HepG2 (cell line): Measurements from ENCODE around the gene PPP1R9B. TPM values are rescaled to one million over a fixed set of nuclear protein-coding genes. Genes with fewer than 3 reads are reported as not detected.

Experiments used
- LCORL ChIP-seq, 2 experiments: fragments of 450-650 bp in 1 of 2; sonication (generic) in 1 of 2; formaldehyde crosslinking in 1 of 2; IDR thresholded peaks; 2 replicates each; pipeline versions ENCODE4 v1.5.0 to v1.6.1; 2017 to 2020; ENCODE audit warnings: antibody characterized with exemption in 1 of 2, missing genetic modification reagents in 1 of 2
- MAZ ChIP-seq, 2 experiments: sonication (generic) in 1 of 2; formaldehyde crosslinking in 1 of 2; IDR thresholded peaks; 2 replicates each; pipeline versions ENCODE4 v1.5.0 to v1.6.1; 2012 to 2020; ENCODE audit warnings: low read depth in 2 of 2, mild to moderate bottlenecking in 2 of 2, borderline replicate concordance in 1 of 2, improper control_type of control experiment in 1 of 2, low read length in 1 of 2, missing genetic modification reagents in 1 of 2, moderate library complexity in 1 of 2
- MZF1 ChIP-seq: sonication (generic); formaldehyde crosslinking; IDR thresholded peaks from 2 replicates; pipeline ENCODE4 v1.8.1; 2023; ENCODE audit warnings: mild to moderate bottlenecking, missing genetic modification reagents, borderline replicate concordance
- NR2F6 ChIP-seq, 2 experiments: IDR thresholded peaks; 2 replicates each; pipeline ENCODE4 v1.6.1; 2016; ENCODE audit warnings: antibody characterized with exemption in 1 of 2, mild to moderate bottlenecking in 1 of 2
- RARG ChIP-seq: sonication (generic); formaldehyde crosslinking; IDR thresholded peaks from 2 replicates; pipeline ENCODE4 v1.4.0; 2020; ENCODE audit warnings: low read depth, mild to moderate bottlenecking, missing genetic modification reagents
- SAP130 ChIP-seq: IDR thresholded peaks from 2 replicates; pipeline ENCODE4 v1.6.1; 2016; ENCODE audit warnings: low read depth
- SOX13 ChIP-seq, 3 experiments: fragments of 450-650 bp in 1 of 3; sonication (generic) in 1 of 3; formaldehyde crosslinking in 1 of 3; IDR thresholded peaks in 2 of 3; conservative IDR thresholded peaks in 1 of 3; 2 replicates each; pipeline versions ENCODE4 v1.5.0 to v1.6.1; 2016 to 2020; ENCODE audit warnings: antibody characterized with exemption in 1 of 3, mild to moderate bottlenecking in 1 of 3, missing compliant biosample characterization in 1 of 3, missing genetic modification reagents in 1 of 3, moderate library complexity in 1 of 3
- SOX5 ChIP-seq: IDR thresholded peaks from 2 replicates; pipeline ENCODE4 v1.6.1; 2016; ENCODE audit warnings: borderline replicate concordance
- ZFP1 ChIP-seq: IDR thresholded peaks from 2 replicates; pipeline ENCODE4 v1.6.1; 2016
- ZFP36L2 ChIP-seq: sonication (generic); formaldehyde crosslinking; IDR thresholded peaks from 2 replicates; pipeline ENCODE4 v1.4.0; 2020; ENCODE audit warnings: missing genetic modification reagents
- ZMYM2 ChIP-seq: sonication (generic); formaldehyde crosslinking; IDR thresholded peaks from 2 replicates; pipeline ENCODE4 v1.8.0; 2022; ENCODE audit warnings: mild to moderate bottlenecking, missing genetic modification reagents
- ZNF224 ChIP-seq: sonication (generic); formaldehyde crosslinking; IDR thresholded peaks from 2 replicates; pipeline ENCODE4 v1.5.0; 2020; ENCODE audit warnings: mild to moderate bottlenecking, missing genetic modification reagents
- ZNF24 ChIP-seq: fragments of 450-650 bp; IDR thresholded peaks from 2 replicates; pipeline ENCODE4 v1.6.1; 2017; ENCODE audit warnings: antibody characterized with exemption, mild to moderate bottlenecking
- ZNF3 ChIP-seq: IDR thresholded peaks from 2 replicates; pipeline ENCODE4 v1.7.0; 2017; ENCODE audit warnings: inconsistent platforms
- ZNF460 ChIP-seq: sonication (generic); formaldehyde crosslinking; IDR thresholded peaks from 2 replicates; pipeline ENCODE4 v1.5.1; 2020; ENCODE audit warnings: missing genetic modification reagents, mild to moderate bottlenecking, borderline replicate concordance
- ZNF773 ChIP-seq: sonication (generic); formaldehyde crosslinking; IDR thresholded peaks from 2 replicates; pipeline ENCODE4 v1.4.0; 2020; ENCODE audit warnings: missing genetic modification reagents, borderline replicate concordance
- ZSCAN22 ChIP-seq: sonication (generic); formaldehyde crosslinking; IDR thresholded peaks from 2 replicates; pipeline ENCODE4 v1.4.0; 2020; ENCODE audit warnings: mild to moderate bottlenecking, missing genetic modification reagents
- polyA plus RNA-seq, 8 experiments: library from polyadenylated mRNA; depleted of rRNA in 3 of 8; stranded (reverse) in 7 of 8; unstranded in 1 of 8; fragments of >200 nt; fragmentation: Illumina TruSeq in 4 of 8; extraction: Trizol in 4 of 8; gene quantifications; 2 replicates each; pipeline versions ENCODE4 v1.2.1 to v1.2.3, GENCODE V29; 2011 to 2016; ENCODE audit warnings: low read depth in 4 of 8, missing spikeins in 1 of 8, mixed read lengths in 1 of 8; ENCODE audit not compliant: insufficient read depth in 1 of 8
- total RNA-seq, 5 experiments: library from RNA; depleted of rRNA; stranded (reverse); fragments of >200 nt; fragmentation: Illumina TruSeq; extraction: Trizol; gene quantifications; 2 replicates each; pipeline ENCODE4 v1.2.3, GENCODE V29; 2016; ENCODE audit warnings: low read depth in 1 of 5
- TF ChIP-seq, protein P1 (sequence below): IDR thresholded peaks from 2 replicates; pipeline ENCODE4 v1.6.1; 2016; ENCODE audit warnings: low read depth, borderline replicate concordance
- TF ChIP-seq, protein P2 (sequence below): sonication (generic); formaldehyde crosslinking; IDR thresholded peaks from 2 replicates; pipeline ENCODE4 v1.4.0; 2020; ENCODE audit warnings: missing genetic modification reagents, borderline replicate concordance
- TF ChIP-seq, protein P3 (sequence below): sonication (generic); formaldehyde crosslinking; IDR thresholded peaks from 2 replicates; pipeline ENCODE4 v1.8.0; 2022; ENCODE audit warnings: low read depth, missing genetic modification reagents
- TF ChIP-seq, protein P4 (sequence below): sonication (generic); formaldehyde crosslinking; IDR thresholded peaks from 2 replicates; pipeline ENCODE4 v1.5.0; 2020; ENCODE audit warnings: missing genetic modification reagents

The PPP1R9B gene
- total and polyA plus RNA-seq, 2 of the 13 experiments (the other 11 are each of a cell fraction or from before 2014, with no cell fraction given): 9.4 to 15.8 TPM

DNA sequence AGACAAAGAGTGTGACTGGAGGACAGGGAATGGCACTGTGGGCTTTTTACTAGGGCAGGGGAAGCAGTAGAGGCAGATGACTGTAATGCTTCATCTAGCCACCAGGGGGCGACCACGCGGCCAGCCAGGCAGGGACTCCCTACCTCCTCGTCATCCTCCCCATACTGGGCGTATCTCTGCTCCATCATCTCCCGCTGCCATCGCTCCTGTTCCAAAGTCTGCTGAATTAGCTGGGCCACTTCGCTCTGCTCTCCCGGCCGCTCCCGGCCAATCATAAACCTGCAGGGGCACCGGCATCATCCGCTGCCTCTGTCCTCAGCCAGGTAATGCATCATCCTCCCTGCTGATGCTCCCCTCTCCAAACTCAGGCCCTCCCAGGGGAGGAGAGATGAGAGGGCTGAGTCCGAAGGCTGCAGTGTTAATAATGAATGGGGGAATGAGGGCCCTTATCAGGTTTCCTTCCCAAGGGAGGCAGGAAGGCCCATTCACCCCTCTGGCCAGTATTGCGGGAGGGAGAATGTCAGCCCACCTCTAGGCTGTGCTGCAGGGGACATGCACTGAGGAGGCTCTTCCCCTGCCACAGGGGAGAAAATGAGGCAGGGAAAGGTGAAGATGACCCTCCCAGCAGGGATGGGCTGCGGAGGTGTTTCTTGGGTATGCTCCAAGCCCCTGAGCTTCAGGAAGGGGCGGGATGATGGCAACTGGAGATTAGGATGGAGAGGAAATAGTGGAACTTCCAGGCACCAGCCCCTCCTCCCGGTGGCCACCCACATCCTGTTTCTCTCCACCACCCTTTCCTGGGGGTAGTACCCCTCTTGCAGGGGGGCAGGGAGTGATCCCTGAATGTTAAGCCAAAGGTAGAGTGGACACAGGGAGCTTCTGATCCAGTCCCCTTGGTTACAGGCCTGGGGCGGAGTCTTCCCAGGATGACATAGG lies 10.3 kb downstream of the PPP1R9B start (continued):
- TF ChIP-seq ZSCAN22 (CRISPR knock-in tag): no peak
- TF ChIP-seq ZNF773: no peak
- no peak for TF ChIP-seq ZNF3 (CRISPR knock-in tag)
- no peak for TF ChIP-seq SOX5
- TF ChIP-seq, protein P1, sequence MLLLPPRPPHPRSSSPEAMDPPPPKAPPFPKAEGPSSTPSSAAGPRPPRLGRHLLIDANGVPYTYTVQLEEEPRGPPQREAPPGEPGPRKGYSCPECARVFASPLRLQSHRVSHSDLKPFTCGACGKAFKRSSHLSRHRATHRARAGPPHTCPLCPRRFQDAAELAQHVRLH (CRISPR knock-in tag): peak; percentile 51; the same call in 1 of the 2 replicates
- TF ChIP-seq RARG (CRISPR knock-in tag): no peak
- peak; percentile 57; the same call in 1 of the 2 replicates for TF ChIP-seq MAZ (IDR thresholded peaks at IDR 0.05; ENCODE audit: borderline replicate concordance, low read depth, low read length)
- no peak for TF ChIP-seq MAZ (CRISPR knock-in tag; IDR thresholded peaks at IDR 0.05; ENCODE audit: low read depth)
- TF ChIP-seq, protein P2, sequence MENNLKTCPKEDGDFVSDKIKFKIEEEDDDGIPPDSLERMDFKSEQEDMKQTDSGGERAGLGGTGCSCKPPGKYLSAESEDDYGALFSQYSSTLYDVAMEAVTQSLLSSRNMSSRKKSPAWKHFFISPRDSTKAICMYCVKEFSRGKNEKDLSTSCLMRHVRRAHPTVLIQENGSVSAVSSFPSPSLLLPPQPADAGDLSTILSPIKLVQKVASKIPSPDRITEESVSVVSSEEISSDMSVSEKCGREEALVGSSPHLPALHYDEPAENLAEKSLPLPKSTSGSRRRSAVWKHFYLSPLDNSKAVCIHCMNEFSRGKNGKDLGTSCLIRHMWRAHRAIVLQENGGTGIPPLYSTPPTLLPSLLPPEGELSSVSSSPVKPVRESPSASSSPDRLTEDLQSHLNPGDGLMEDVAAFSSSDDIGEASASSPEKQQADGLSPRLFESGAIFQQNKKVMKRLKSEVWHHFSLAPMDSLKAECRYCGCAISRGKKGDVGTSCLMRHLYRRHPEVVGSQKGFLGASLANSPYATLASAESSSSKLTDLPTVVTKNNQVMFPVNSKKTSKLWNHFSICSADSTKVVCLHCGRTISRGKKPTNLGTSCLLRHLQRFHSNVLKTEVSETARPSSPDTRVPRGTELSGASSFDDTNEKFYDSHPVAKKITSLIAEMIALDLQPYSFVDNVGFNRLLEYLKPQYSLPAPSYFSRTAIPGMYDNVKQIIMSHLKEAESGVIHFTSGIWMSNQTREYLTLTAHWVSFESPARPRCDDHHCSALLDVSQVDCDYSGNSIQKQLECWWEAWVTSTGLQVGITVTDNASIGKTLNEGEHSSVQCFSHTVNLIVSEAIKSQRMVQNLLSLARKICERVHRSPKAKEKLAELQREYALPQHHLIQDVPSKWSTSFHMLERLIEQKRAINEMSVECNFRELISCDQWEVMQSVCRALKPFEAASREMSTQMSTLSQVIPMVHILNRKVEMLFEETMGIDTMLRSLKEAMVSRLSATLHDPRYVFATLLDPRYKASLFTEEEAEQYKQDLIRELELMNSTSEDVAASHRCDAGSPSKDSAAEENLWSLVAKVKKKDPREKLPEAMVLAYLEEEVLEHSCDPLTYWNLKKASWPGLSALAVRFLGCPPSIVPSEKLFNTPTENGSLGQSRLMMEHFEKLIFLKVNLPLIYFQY (CRISPR knock-in tag): no peak
- TF ChIP-seq ZFP36L2: no peak
- TF ChIP-seq SAP130: no peak; the same call in 1 of the 2 replicates
- TF ChIP-seq ZNF224 (CRISPR knock-in tag): no peak
- no peak for TF ChIP-seq SOX13 (IDR thresholded peaks at IDR 0.05)
- no peak for TF ChIP-seq SOX13 (CRISPR knock-in tag; conservative IDR thresholded peaks at IDR 0.05 in 1 of 2, IDR thresholded peaks at IDR 0.05 in 1 of 2)
- TF ChIP-seq NR2F6 (IDR thresholded peaks at IDR 0.05): no peak
- 0 out of 2 replicates have a peak, but pooled peaks have one; percentile 6 for TF ChIP-seq NR2F6 (CRISPR knock-in tag; IDR thresholded peaks at IDR 0.05)
- TF ChIP-seq ZNF24: no peak
- no peak for TF ChIP-seq LCORL (IDR thresholded peaks at IDR 0.05)
- TF ChIP-seq LCORL (CRISPR knock-in tag; IDR thresholded peaks at IDR 0.05): peak; percentile 46; the same call in 1 of the 2 replicates
- no peak for TF ChIP-seq ZFP1
- TF ChIP-seq MZF1 (CRISPR knock-in tag): no peak
- TF ChIP-seq ZNF460 (CRISPR knock-in tag): no peak
- TF ChIP-seq, protein P3, sequence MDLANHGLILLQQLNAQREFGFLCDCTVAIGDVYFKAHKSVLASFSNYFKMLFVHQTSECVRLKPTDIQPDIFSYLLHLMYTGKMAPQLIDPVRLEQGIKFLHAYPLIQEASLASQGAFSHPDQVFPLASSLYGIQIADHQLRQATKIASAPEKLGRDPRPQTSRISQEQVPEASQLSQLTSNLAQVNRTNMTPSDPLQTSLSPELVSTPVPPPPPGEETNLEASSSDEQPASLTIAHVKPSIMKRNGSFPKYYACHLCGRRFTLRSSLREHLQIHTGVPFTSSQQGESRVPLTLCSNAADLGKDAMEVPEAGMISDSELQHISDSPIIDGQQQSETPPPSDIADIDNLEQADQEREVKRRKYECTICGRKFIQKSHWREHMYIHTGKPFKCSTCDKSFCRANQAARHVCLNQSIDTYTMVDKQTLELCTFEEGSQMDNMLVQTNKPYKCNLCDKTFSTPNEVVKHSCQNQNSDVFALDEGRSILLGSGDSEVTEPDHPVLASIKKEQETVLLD: no peak
- TF ChIP-seq, protein P4, sequence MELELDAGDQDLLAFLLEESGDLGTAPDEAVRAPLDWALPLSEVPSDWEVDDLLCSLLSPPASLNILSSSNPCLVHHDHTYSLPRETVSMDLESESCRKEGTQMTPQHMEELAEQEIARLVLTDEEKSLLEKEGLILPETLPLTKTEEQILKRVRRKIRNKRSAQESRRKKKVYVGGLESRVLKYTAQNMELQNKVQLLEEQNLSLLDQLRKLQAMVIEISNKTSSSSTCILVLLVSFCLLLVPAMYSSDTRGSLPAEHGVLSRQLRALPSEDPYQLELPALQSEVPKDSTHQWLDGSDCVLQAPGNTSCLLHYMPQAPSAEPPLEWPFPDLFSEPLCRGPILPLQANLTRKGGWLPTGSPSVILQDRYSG (CRISPR knock-in tag): no peak
- no peak for TF ChIP-seq ZMYM2
